GM19372 (cell line): ENCODE results near the gene TIMM44.
A peak's percentile ranks its signal among the peaks of the same experiment; 100 is the strongest.
"Not testable (repeated sequence)": the region's sequence is repeated elsewhere in the genome, so short reads cannot be mapped to it uniquely, and the experiment has no call there.

ENCODE experiments used
- ATAC-seq: cut with Tn5 transposase; IDR thresholded peaks from one replicate; pipeline ENCODE4 v1.9.1; 2021; ENCODE audit warnings: mild to moderate bottlenecking, low read depth, moderate library complexity; ENCODE audit not compliant: unreplicated experiment

Gene TIMM44

DNA sequence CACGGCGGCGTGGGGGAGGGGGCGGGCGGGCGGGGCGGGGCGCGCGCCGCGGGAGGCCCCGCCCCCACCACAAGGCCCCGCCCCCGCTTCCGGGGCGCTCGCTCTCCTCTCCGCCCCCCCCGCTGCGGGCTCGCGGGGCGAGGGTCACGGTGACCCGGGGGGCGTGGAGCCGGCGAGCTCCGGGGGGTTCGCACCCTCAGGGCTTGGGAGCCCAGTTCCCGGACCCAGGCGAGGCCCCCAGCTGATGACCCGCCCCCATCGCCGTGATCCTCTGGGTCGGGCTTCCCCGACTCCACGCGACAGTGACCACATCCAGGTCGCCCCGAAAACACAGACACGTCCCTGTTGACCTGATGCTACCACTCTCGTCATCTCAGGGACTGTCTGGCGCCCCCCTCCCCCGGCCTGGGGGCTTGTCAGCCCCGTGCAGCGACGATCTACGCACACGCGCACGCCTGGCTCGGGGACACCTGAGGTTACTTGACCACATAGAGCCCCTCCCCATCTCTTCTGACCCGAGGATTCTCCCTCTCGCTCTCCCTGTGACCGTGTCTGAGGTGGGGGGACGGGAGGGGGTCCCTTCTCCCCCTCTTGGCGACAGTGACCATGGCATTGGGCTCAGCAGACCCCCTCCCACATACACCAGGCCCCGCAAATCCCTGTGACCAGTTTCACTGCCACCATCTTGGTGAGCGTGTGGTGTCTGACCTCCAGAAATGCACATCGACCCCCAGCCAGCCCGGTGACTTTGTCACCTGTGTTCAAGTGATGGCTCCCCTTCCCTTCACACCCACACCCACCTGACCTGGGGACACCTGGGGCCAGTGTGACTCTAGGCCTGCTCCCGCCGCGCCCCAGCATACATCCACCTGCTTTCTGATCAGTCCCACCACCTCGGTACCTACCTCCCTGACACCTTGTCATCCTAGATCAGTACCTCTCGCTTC is 39.1 kb downstream of the TIMM44 start:
- ATAC-seq: peak; percentile 36

DNA sequence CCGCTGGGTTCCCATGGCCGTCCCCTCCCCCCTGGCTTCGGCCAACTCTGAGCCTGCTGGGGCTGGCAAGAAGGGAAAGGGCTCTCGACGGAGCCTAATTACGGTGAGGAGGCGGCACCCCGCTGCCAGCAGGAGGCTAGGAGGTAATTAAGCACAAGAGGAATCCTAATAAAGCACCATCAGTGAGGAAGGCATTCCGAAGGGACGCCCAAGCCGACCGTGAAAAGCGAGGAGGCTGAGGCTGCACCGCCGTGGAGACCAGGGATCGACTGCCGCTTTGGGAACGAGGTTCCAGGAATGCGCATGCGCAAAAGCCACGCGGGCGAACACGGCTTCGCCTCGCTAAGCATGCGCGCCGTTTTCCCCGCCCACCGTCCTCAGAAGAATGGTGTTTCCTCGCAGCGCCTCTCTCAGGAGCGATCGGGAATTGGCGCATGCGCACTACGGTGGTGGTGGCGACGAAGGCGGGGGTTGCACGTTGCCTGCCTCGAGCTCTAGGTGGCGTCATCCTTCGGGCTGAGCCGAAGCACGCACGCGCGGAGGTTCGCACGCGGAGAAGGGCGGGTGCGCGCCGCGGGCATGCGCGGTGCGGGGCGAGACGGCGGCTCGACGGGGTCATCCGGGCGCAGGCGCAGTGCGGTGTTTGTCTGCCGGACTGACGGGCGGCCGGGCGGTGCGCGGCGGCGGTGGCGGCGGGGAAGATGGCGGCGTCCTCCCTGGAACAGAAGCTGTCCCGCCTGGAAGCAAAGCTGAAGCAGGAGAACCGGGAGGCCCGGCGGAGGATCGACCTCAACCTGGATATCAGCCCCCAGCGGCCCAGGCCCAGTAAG is 40.0 kb downstream of the TIMM44 start, which contains the start of gene MAP2K7:
Gene MAP2K7, plus strand, starts transcription at position 634 of the 830 bp plus-strand sequence. Its CDS starts 68 bp downstream, at position 702.
- peak; percentile 79 for ATAC-seq

DNA sequence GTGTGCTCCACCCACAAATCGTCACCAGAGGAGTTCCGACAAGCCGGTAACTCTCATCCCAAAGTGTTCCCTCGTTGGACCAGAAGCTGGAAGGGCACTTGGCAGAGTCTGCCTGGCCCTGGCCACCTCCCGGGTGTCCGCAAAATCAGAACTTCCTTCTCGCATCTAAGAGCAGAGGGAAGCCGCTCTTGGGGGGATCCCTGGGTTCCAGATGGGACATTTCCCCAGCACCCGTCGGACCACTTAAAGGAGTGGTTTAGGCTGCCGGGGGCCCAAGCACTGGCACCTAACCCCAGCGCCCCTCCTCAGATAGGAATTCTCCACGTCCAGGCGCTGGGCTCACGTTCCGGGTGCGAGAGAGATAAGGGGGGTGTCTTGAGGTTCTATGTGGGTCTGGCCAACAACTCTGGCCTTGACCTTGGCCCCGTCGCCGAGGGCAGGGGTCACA is 40.6 kb downstream of the TIMM44 start:
- no peak for ATAC-seq

DNA sequence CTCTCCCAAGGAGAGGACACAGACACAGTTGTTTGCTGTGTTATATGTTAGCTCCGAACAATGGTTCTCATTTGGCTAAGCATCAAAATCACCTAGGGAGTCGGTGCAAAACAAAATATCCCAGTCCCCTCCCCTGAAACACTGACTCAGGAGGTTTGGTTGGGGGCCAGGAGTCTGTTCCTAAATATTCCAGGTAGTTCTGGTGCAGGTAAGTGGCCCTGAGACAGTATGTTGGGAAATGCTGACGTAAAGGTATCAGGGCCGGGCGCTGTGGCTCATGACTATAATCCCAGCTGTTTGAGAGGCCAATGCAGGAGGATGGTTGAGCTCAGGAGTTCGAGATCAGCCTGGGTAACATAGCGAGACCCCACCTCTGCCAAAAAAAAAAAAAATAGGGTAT is 42.1 kb downstream of the TIMM44 start:
- no peak for ATAC-seq

GRCh38 chr19:7900931-7901330 is 42.5 kb downstream of the TIMM44 start:
- no peak for ATAC-seq

GRCh38 chr19:7900401-7900870 is 43.0 kb downstream of the TIMM44 start:
- no peak for ATAC-seq

DNA sequence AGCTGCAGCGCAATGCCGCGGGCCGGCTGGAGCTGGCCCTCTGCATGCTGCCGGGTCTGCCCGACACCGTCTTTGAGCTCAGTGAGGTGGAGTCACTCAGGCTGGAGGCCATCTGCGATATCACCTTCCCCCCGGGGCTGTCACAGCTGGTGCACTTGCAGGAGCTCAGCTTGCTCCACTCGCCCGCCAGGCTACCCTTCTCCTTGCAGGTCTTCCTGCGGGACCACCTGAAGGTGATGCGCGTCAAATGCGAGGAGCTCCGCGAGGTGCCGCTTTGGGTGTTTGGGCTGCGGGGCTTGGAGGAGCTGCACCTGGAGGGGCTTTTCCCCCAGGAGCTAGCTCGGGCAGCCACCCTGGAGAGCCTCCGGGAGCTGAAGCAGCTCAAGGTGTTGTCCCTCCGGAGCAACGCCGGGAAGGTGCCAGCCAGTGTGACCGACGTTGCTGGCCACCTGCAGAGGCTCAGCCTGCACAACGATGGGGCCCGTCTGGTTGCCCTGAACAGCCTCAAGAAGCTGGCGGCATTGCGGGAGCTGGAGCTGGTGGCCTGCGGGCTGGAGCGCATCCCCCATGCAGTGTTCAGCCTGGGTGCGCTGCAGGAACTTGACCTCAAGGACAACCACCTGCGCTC is 43.6 kb downstream of the TIMM44 start:
- ATAC-seq: no peak

- no peak for ATAC-seq
Measured at GRCh38 chr19:7898967-7899366, 44.5 kb downstream of the TIMM44 start.

GRCh38 chr19:7897292-7897691 is 46.2 kb downstream of the TIMM44 start:
- no peak for ATAC-seq

GRCh38 chr19:7895565-7895964 is 47.9 kb downstream of the TIMM44 start:
- no peak for ATAC-seq

GRCh38 chr19:7894612-7895309 is 48.7 kb downstream of the TIMM44 start:
- ATAC-seq: no peak

DNA sequence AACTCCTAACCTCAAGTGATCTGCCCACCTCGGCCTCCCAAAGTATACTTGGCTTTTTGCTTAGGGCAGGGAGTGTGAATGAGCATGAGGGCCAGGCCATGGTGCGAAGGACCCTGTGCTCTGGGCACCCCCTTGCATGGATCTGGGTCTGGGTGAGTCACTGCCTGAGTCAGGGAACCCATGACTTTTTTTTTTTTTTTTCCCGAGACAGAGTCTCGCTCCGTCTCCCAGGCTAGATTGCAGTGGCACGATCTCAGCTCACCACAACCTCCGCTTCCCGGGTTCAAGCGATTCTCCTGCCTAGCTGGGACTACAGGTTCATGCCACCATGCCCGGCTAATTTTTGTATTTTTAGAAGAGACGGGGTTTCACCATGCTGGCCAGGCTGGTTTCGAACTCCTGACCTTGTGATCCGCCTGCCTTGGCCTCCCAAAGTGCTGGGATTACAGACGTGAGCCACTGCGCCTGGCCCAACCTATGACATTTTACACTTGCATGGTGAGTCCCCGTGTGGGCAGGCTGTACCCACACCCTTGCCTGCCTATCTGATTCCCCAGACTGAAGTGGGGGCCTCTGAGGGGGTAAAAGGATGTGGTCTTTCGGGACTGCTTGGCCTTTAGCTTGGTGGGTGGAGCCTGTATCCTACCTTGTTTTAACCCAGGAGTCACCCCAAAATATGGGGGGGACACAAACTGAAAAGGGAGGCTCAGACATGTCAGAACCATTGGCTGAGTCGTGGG is 49.9 kb downstream of the TIMM44 start:
- not testable (repeated sequence) for ATAC-seq

DNA sequence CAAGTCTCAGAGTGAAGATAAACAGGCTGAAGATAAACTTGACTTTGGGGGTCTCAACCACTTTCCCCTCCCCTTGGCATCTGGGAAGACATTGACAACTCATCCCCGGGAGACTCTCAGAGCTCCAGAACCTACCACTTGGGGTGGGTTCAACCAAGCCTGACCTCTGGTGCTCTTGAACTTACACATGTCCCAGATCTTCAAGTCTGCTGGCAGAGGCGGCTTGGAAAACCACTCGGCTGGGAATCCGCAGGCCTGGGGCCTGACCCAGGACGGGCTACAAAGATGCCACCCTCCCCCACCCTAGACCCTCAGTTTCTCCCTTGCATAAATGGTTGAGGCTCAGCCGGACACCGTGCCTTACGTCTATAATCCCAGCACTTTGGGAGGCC is 54.6 kb downstream of the TIMM44 start:
- ATAC-seq: no peak

DNA sequence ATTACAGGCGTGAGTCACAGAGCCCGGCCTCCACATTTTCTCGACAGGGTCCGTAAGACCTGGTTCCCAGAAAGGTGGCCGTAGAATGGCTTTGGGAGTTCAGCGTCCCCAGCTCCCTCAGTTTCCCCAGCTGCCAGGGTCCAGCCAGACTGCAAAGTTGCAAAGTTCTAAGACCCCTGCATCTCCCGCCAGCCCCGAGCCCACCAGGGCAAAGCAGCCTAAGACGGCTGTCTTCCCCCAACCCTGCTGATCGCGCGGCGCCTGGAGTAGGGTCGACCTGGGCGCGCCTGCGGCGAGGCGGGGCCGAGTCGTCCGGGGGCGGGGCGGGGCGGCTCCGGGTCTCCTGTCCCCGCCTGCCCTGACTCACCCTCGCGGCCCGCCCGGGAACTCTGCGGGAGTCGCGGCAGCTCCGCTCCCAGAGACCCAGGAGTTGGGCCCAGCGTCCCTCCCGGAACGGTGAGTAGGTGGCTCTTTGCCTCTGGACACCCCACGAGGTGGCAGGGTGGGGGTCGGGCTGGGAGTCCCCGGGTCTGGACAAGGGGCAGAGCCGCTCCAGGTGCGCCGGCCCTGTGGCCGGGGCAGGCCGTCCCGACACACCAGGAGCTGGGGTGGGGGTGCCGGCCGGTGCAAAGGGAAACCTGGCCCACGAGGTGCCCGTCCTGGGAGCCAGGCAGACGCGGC is 55.2 kb downstream of the TIMM44 start, which contains the start of gene LRRC8E:
Gene LRRC8E, plus strand, starts transcription at position 366 of the 681 bp plus-strand sequence. CDS start 7,094 bp downstream, outside the sequence.
- no peak for ATAC-seq

- no peak for ATAC-seq
Measured at GRCh38 chr19:7887408-7888144, 55.9 kb downstream of the TIMM44 start.

DNA sequence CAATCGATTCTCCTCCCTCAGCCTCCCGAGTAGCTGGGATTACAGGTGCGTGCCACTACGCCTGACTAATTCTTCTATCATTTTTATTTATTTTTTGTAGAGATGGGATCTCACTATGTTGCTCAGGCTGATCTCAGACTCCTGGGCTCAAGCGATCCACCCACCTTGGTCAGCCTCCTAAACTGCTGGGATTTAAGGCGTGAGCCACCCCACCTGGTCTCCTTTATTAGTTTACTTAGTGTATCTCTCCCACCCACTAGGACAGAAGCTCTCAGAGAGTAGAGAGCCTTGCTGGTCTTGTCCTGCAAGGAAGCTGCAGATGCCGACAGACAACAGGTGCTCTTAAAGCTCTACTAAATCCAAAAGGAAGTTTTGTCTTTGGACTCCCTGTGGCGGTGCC is 57.6 kb downstream of the TIMM44 start:
- no peak for ATAC-seq

- no peak for ATAC-seq
Measured at GRCh38 chr19:7883796-7884570, 59.5 kb downstream of the TIMM44 start.
